WTC11 (cell line): ENCODE data around the gene PFDN5.

Experiments used
- ATF2 ChIP-seq: sonication (generic); formaldehyde crosslinking; IDR thresholded peaks from 2 replicates; pipeline ENCODE4 v1.8.1; 2022; ENCODE audit warnings: low read depth, missing genetic modification reagents, borderline replicate concordance
- NR3C1 ChIP-seq: sonication (generic); formaldehyde crosslinking; conservative IDR thresholded peaks from 2 replicates; pipeline ENCODE4 v1.8.1; 2023; ENCODE audit warnings: low read depth, mild to moderate bottlenecking, missing genetic modification reagents
- TF ChIP-seq, protein P1 (sequence below): sonication (generic); formaldehyde crosslinking; conservative IDR thresholded peaks from 2 replicates; pipeline ENCODE4 v1.8.1; 2022; ENCODE audit warnings: mild to moderate bottlenecking, missing genetic modification reagents
- TF ChIP-seq, protein P2 (sequence below): fragments of 200-600 bp; IDR thresholded peaks from 2 replicates; pipeline ENCODE4 v1.8.0; 2022; ENCODE audit warnings: antibody characterized with exemption

- TF ChIP-seq, protein P1, sequence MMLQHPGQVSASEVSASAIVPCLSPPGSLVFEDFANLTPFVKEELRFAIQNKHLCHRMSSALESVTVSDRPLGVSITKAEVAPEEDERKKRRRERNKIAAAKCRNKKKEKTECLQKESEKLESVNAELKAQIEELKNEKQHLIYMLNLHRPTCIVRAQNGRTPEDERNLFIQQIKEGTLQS (CRISPR knock-in tag), result no peak
- TF ChIP-seq, protein P2, sequence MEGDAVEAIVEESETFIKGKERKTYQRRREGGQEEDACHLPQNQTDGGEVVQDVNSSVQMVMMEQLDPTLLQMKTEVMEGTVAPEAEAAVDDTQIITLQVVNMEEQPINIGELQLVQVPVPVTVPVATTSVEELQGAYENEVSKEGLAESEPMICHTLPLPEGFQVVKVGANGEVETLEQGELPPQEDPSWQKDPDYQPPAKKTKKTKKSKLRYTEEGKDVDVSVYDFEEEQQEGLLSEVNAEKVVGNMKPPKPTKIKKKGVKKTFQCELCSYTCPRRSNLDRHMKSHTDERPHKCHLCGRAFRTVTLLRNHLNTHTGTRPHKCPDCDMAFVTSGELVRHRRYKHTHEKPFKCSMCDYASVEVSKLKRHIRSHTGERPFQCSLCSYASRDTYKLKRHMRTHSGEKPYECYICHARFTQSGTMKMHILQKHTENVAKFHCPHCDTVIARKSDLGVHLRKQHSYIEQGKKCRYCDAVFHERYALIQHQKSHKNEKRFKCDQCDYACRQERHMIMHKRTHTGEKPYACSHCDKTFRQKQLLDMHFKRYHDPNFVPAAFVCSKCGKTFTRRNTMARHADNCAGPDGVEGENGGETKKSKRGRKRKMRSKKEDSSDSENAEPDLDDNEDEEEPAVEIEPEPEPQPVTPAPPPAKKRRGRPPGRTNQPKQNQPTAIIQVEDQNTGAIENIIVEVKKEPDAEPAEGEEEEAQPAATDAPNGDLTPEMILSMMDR, result no peak
- no peak for TF ChIP-seq ATF2 (CRISPR knock-in tag)
- no peak for TF ChIP-seq NR3C1
Measured at GRCh38 chr12:53320352-53321195, 25.2 kb downstream of the PFDN5 start.
